Limb (tissue), 2 donors: ENCODE data around the gene RAB26.
"Not testable (repeated sequence)": the region's sequence is repeated elsewhere in the genome, so short reads cannot be mapped to it uniquely, and the experiment has no call there.

Experiments
- DNase-seq, 2 donors: peaks; one replicate each; pipeline ENCODE4 v3.0.0-alpha.2; 2016; ENCODE audit errors: extremely low spot score in 2 of 2

The RAB26 gene

DNA sequence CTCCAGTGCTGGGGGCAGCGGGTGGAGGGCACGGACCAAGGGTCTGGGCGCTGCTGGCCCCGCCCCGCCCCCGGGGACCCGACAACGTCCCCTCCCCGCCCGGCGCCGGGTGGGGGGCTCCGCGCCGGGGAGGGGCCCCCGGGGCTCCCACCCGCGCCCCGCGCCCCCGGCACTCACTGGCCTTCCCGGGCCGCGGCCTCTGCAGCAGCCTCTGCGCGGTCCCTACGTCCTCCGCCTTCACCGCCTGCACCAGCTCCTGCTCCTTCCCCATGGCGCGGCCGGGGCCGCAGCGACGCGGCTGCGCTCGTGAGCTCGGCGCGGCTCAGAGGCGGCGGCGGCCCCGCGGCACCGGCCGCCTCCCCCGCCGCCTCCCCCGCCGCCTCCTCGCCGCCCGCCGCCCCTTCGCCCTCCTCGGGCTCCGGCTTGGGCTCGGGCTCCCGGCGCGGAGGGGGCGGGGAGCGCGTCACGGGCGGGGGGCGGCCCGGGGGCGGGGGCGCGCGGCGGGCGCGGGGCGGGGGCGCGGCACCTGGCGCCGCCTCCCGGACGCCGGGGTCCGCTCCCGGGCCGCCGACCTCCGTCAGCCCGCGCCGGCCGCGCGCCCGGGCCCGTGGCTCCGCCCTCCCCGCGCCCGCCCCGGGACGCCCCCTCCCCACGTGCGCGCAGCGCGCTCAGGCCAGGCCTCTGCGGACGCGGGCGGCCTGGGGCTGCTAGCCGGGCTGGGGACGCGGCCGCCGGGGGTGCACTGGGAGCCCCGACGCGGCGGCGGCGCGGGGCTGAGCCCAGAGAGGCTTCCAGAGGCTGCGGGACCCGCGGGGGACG lies 47.9 kb downstream of the RAB26 start, which contains the start of gene CASKIN1:
CASKIN1 (minus strand) TSS at position 444 of the 819 bp plus-strand sequence; CDS start at position 271, 173 bp downstream.
- no peak for DNase-seq

DNA sequence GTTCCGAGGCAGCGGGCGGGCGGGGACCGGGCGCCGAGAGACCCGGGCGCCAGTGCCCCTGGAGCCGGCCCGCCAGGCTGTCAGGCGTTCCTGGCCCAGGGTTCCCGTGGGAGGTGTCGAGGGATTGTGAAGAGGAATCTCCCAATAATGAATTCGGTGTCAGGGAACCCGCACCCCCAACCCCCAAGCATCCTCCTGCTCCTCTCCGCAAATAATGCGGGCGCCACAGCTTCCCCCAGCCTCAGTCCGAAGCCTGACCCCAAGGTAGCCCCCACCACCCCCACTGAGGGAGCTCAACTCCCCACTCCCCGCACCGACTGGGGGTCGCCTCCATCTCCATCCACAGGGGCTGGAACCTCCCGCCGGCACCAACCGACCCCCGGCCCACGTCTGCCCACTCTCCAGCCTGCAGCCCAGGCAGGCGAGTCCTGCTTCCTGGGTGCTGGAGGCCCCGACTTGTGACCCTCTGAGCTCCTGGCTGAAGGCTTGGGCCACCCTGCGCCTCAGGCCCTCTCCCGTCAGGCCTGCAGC lies 48.6 kb downstream of the RAB26 start:
- no peak for DNase-seq

DNA sequence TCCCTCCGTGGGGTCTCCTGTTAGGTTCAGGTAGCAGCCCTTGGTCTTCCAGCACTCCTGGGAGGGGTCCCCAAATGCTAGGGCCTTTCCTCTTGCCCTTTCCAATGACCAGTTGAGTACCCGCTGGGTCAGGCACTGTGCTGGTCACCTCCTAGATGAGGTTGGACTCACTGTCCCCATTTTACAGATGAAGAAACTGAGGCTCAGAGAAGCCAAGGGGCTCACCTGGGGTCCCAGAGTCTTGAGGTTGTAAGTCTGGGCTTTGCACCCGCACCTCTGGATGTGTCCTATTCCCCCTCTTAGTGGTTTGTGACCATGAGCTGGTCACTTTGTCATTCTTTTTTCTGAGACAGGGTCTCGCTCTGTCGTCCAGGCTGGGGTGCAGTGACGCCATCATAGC lies 49.3 kb downstream of the RAB26 start:
- DNase-seq = no peak

DNA sequence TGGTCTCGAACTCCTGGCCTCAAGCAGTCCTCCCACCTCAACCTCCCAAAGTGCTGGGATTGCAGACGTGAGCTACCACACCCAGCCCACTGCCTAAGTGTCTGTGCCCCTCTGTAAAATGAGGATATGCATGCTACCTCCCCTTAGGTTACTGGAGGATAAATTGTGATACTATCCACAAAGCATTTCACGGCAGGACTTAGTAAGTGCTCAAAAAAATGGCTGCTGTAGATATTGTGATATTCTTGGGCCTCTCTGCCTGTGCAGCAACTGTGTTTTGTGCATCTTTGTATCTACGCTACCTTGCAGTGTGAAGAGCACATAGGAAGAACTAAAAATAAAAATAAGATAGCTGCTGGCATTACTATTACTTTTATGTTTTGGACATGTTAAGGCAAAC lies 49.9 kb downstream of the RAB26 start:
- no peak for DNase-seq

DNA sequence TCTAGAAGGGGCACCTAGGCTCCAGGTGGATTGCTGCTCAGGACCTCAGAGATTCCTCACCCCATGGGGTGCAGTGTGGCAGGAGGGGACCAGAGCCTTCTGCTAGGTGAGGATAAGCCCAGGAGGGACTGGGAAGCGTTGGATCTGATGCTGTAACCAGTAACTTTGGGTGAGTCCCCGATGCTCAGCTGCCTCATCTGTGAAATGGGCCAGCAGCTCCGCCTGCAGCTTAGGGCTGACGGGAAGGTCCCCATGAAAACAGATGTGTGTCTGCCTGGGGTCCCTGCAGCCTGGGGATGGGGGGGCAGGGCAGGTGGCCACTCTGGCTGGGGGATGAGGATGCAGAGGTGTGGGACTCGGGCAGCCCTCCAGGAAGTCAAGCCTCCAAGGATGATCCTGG lies 50.7 kb downstream of the RAB26 start:
- no peak for DNase-seq

DNA sequence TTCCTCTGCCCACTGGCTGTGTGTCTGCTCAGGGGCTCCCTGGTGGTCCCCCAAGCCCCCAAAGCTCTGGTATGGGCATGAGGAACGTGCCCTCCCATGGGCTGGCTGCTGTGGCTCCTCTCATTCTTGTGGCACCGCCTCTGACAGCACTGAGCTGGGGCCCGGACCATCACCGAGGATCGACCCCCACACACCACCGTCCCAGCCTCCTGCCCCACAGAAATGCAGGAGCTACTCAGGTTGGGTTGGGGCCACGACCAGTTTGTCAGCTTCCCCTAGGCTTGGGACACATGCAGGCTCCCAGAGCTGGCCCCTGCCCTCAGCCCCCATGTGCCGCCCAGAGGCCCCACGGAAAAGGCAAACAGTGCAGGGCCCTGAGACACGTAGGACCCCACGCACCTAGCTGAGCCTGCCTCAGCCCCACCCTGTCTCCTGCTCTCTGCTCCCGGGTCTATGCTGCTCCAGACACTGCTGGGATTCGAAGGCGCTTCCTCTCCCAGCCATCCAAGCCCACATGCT lies 51.3 kb downstream of the RAB26 start:
- DNase-seq = no peak

DNA sequence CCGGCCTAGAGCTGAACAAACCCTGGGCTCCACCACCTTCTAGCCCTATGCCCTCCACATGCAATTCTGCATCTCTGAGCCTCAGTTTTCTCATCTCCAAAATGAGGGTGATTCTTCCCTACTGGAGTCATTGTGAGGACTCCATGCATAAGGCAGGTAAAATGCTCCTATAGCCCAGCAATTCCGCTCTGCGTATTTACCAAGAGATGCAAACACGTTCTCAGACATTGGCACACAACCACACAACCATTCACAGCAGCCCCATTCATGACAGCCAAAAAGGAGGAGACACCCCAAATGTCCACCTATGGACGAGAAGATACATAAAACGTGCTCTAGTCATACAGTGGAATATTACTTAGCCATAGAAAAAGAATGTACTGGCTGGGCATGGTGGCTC lies 51.9 kb downstream of the RAB26 start:
- DNase-seq = no peak

DNA sequence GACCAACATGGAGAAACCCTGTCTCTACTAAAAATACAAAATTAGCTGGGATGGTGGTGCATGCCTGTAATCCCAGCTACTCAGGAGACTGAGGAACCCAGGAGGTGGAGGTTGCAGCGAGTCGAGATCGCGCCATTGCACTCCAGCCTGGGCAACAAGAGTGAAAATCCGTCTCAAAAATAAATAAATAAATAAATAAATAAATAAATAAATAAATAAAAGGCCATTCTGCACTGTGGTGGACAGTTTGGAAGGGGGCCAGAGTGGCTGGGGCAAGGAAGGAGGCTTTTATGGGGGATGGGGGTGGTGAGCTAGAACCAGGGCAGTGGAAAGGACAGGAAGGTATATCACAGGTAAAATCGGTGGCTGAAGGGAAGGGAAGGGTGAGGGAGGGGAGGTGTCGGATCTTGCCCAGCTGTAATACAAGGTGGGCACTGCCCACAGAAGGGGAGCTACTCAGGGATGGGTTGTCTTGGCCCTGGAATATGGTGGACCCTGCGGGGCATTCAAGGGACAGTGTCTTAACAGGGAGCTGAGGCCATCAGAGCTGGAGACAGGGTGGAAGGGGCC lies 54.8 kb downstream of the RAB26 start:
- not testable (repeated sequence) for DNase-seq
